Activated CD4-positive, alpha-beta T cell treated with anti-CD3 and anti-CD28 coated beads, Interleukin-2, amount 50 U/mL, for 1 hour (primary cell): ENCODE results near the gene LDB2.
"Not testable (repeated sequence)": the region's sequence is repeated elsewhere in the genome, so short reads cannot be mapped to it uniquely, and the experiment has no call there.

Source experiments
- DNase-seq: peaks from one replicate; pipeline ENCODE4 v3.0.0-alpha.2; 2020

Gene LDB2

GRCh38 chr4:16897991-16898827 lies at the start of gene LDB2:
TSS of gene LDB2 (minus strand) at chr4:16898645.
- no peak for DNase-seq

- no peak for DNase-seq
Observed at GRCh38 chr4:16942491-16942890, 44.0 kb upstream of the LDB2 start.

- no peak for DNase-seq
Observed at GRCh38 chr4:16939178-16939577, 40.7 kb upstream of the LDB2 start.

- no peak for DNase-seq
Observed at GRCh38 chr4:16938512-16939040, 40.1 kb upstream of the LDB2 start.

GRCh38 chr4:16931339-16932305 lies 33.2 kb upstream of the LDB2 start:
- DNase-seq, result no peak

- no peak for DNase-seq
Observed at GRCh38 chr4:16926214-16926613, 27.8 kb upstream of the LDB2 start.

GRCh38 chr4:16918716-16919115 lies 20.3 kb upstream of the LDB2 start:
- DNase-seq, result not testable (repeated sequence)

GRCh38 chr4:16916719-16917337 lies 18.4 kb upstream of the LDB2 start:
- peak; percentile 58 for DNase-seq

GRCh38 chr4:16916031-16916430 lies 17.6 kb upstream of the LDB2 start:
- DNase-seq, result no peak

- no peak for DNase-seq
Observed at GRCh38 chr4:16914208-16914607, 15.8 kb upstream of the LDB2 start.

GRCh38 chr4:16912896-16913295 lies 14.5 kb upstream of the LDB2 start:
- no peak for DNase-seq

GRCh38 chr4:16909281-16909680 lies 10.8 kb upstream of the LDB2 start:
- no peak for DNase-seq

GRCh38 chr4:16908377-16909021 lies 10.1 kb upstream of the LDB2 start:
- DNase-seq, result no peak

GRCh38 chr4:16900325-16900724 lies 1.9 kb upstream of the LDB2 start:
- DNase-seq, result no peak

GRCh38 chr4:16896881-16897750 lies 1.3 kb downstream of the LDB2 start:
- no peak for DNase-seq

GRCh38 chr4:16894406-16894805 lies 4.0 kb downstream of the LDB2 start:
- DNase-seq, result no peak

- DNase-seq, result no peak
Observed at GRCh38 chr4:16893141-16893651, 5.2 kb downstream of the LDB2 start.

- DNase-seq, result no peak
Observed at GRCh38 chr4:16890651-16891050, 7.8 kb downstream of the LDB2 start.

- no peak for DNase-seq
Observed at GRCh38 chr4:16889945-16890344, 8.5 kb downstream of the LDB2 start.

- DNase-seq, result no peak
Observed at GRCh38 chr4:16887887-16888286, 10.6 kb downstream of the LDB2 start.
